Measurements from ENCODE around the gene RTP5.
"Not testable (repeated sequence)": the region's sequence is repeated elsewhere in the genome, so short reads cannot be mapped to it uniquely, and the experiment has no call there.

Gene RTP5

DNA sequence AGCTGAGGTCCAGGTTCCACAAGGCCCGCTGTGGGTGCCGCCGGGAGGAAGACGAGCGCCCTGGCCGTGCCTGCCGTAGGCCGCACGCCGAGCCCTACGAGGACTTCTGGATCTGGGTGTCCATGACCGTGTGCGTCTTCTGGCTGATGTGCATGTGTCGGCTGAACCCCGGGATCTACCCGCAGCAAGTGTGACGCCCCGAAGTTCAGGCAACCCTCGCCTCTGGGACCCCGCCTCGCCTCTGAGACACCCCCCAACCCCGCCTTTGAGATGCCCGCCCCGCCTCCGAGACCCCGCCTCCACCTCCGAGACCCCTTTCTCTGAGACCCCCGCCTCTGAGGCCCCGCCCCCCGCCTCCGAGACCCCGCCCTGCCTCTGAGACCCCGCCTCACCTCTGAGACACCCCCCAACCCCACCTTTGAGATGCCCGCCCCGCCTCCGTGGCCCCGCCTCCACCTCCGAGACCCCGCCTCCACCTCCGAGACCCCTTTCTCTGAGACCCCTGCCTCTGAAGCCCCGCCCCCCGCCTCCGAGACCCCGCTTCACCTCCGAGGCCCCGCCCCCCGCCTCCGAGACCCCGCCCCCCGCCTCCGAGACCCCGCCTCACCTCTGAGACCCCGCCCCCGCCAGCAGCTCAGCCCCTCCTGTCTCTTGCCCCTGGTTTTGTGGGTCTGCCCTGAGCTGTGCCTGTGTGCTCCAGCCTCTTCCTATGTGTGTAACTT is 3.7 kb downstream of the RTP5 start:
- no peaks in the 10 kb centered on the region for H3K4me1 ChIP-seq (ENCODE audit: control insufficient read depth, insufficient read depth, low read length)
- H3K36me3 ChIP-seq (ENCODE audit: control insufficient read depth, insufficient read depth, low read length) = no peaks in the 10 kb centered on the region
- H3K27me3 ChIP-seq (ENCODE audit: control insufficient read depth, insufficient read depth, low read length) = no peaks in the 10 kb centered on the region
- no peak overlapping the region for H3K9ac ChIP-seq (ENCODE audit: low read length)
- H3K27ac ChIP-seq (ENCODE audit: low read depth, low read length) = no peak overlapping the region
- H3K4me3 ChIP-seq (ENCODE audit: low read length) = no peak overlapping the region

DNA sequence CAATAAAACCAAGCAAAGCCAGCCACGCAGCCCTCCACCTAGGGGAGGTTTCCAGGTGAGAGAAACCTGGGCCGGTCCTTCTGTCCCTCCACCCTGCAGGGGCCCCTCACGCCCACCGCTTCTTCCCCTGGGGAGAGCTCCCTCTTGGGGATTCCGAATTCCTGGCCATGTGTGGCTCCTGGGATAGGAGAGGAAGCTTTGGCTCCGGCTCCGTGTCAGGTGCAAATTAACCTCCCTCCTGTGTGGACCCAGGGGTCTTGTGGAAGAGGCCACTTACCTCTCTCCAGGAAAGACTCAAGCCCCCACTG is 4.2 kb downstream of the RTP5 start:
- H3K27ac ChIP-seq (ENCODE audit: low read depth, low read length) = no peak overlapping the region
- no peaks in the 10 kb centered on the region for H3K27me3 ChIP-seq (ENCODE audit: control insufficient read depth, insufficient read depth, low read length)
- H3K9ac ChIP-seq (ENCODE audit: low read length) = no peak overlapping the region
- H3K36me3 ChIP-seq (ENCODE audit: control insufficient read depth, insufficient read depth, low read length) = no peaks in the 10 kb centered on the region
- no peak overlapping the region for H3K4me3 ChIP-seq (ENCODE audit: low read length)
- H3K4me1 ChIP-seq (ENCODE audit: control insufficient read depth, insufficient read depth, low read length) = no peaks in the 10 kb centered on the region

DNA sequence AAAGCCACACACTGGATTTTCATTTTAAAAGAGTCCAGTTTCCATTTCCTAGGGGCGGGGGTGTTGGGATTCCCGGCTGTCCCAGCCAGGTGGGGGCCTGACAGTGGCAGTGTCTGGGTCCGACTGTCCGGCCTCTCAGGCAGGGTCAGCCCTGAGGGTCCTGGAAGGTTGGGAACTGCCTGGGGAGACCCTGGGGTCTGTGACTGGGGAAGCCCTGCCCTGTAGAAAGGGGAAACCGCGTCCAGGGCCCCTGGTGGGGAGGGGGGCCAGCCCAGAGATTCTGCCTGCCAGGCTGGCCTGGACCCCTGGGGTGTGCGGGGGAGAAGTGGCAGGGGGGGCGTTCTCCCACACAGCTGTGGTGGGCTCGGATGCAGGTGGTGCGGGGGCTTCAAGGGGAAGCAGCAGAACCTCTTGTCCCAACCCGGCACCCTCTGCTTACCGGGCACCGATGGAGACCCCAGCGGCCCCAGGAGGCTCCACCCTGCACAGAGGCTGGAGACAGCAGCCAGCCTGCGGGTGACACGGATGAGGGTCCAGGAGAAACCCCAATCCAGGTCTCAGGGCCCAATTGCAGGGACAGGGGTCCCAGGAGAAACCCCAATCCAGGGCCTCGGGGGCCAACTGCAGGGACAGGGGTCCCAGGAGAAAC is 4.9 kb downstream of the RTP5 start:
- H3K4me3 ChIP-seq (ENCODE audit: low read length) = no peak overlapping the region
- no peaks in the 10 kb centered on the region for H3K36me3 ChIP-seq (ENCODE audit: control insufficient read depth, insufficient read depth, low read length)
- H3K4me1 ChIP-seq (ENCODE audit: control insufficient read depth, insufficient read depth, low read length) = no peaks in the 10 kb centered on the region
- no peaks in the 10 kb centered on the region for H3K27me3 ChIP-seq (ENCODE audit: control insufficient read depth, insufficient read depth, low read length)
- no peak overlapping the region for H3K27ac ChIP-seq (ENCODE audit: low read depth, low read length)
- H3K9ac ChIP-seq (ENCODE audit: low read length) = no peak overlapping the region

DNA sequence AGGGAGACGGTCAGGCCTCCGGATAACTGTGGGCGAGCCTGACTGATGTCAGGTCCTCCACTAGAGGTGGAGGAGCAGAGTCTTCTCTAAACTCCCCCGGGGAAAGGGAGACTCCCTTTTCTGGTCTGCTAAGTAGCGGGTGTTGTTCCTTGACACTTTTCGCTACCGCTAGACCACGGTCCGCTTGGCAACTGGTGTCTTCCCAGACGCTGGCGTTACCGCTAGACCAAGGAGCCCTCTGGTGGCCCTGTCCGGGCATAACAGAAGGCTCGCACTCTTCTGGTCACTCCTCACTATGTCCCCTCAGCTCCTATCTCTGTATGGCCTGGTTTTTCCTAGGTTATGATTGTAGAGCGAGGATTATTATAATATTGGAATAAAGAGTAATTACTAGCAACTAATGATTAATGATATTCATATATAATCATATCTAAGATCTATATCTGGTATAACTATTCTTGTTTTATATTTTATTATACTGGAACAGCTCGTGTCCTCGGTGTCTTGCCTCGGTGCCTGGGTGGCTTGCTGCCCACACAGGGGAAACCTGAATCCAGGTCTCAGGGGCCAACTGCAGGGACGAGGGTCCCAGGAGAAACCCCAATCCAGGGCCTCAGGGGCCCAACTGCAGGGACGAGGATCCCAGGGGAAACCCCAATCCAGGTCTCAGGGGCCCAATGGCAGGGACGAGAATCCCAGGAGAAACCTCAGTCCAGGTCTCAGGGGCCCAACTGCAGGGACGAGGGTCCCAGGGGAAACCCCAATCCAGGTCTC is 6.4 kb downstream of the RTP5 start:
- not testable (repeated sequence) for H3K27ac ChIP-seq (ENCODE audit: low read depth, low read length); H3K9ac ChIP-seq (ENCODE audit: low read length); H3K4me1 ChIP-seq (ENCODE audit: control insufficient read depth, insufficient read depth, low read length); H3K4me3 ChIP-seq (ENCODE audit: low read length); H3K36me3 ChIP-seq (ENCODE audit: control insufficient read depth, insufficient read depth, low read length); H3K27me3 ChIP-seq (ENCODE audit: control insufficient read depth, insufficient read depth, low read length)

DNA sequence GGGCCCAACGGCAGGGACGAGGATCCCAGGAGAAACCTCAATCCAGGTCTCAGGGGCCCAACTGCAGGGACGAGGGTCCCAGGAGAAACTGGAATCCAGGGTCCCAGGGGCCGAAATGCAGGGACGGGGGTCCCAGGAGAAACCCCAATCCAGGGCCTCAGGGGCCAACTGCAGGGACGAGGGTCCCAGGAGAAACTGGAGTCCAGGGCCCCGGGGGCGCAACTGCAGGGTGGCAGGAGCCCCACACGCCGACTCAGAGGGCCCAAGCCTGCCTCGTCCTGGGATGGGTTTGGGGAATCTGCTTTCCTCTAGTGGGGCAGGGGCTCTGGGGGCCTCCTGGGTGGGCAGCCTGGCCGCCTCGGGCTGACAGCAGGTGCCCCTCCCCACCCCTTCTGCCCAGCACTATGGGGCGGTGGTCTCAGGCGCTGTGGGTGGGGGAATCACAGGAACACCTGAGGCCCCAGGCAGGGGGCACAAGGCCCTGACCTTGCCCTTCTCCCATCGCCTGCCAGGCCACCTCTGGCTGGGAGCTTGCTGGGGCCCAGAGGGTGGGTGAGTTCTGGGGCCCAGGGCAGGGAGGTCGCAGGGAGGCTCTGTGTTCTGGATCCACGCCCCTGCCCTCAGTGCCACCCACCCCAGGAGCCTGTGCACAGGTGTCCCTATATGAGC is 7.1 kb downstream of the RTP5 start:
- no peaks in the 10 kb centered on the region for H3K27me3 ChIP-seq (ENCODE audit: control insufficient read depth, insufficient read depth, low read length)
- H3K4me1 ChIP-seq (ENCODE audit: control insufficient read depth, insufficient read depth, low read length) = no peaks in the 10 kb centered on the region
- no peak overlapping the region for H3K27ac ChIP-seq (ENCODE audit: low read depth, low read length)
- no peak overlapping the region for H3K9ac ChIP-seq (ENCODE audit: low read length)
- no peaks in the 10 kb centered on the region for H3K36me3 ChIP-seq (ENCODE audit: control insufficient read depth, insufficient read depth, low read length)
- no peak overlapping the region for H3K4me3 ChIP-seq (ENCODE audit: low read length)

DNA sequence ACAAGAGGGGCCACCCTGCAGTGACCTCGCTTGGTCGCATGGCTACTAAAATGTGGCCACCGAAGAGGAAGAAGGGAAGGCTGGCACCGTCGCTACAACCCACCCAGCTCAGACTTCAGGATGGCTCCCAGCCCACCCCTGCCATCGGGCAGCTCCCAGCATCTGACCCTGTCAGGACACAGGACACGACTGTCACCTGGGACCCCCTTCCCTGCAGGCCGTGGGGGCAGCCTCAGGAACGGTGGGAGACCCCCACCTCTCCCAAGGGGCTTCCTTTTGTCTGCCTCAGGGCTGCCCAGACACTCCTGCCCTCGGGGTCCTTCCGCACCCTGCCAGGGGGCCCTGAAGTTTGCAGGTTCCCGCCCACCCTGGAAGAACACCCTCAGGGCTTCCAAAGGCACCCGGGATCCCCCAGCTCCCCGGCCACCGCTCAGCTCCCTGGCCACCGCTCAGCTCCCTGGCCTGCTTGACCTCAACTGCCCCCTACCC is 7.7 kb downstream of the RTP5 start:
- Histone ChIP-seq H3K4me3 (ENCODE audit: low read length) (no peak overlapping the region), H3K9ac (ENCODE audit: low read length) (no peak overlapping the region), H3K27me3 (ENCODE audit: control insufficient read depth, insufficient read depth, low read length) (no peaks in the 10 kb centered on the region), H3K4me1 (ENCODE audit: control insufficient read depth, insufficient read depth, low read length) (peaks cover 5% of the 10 kb centered on the region), H3K36me3 (ENCODE audit: control insufficient read depth, insufficient read depth, low read length) (no peaks in the 10 kb centered on the region), H3K27ac (ENCODE audit: low read depth, low read length) (no peak overlapping the region)

DNA sequence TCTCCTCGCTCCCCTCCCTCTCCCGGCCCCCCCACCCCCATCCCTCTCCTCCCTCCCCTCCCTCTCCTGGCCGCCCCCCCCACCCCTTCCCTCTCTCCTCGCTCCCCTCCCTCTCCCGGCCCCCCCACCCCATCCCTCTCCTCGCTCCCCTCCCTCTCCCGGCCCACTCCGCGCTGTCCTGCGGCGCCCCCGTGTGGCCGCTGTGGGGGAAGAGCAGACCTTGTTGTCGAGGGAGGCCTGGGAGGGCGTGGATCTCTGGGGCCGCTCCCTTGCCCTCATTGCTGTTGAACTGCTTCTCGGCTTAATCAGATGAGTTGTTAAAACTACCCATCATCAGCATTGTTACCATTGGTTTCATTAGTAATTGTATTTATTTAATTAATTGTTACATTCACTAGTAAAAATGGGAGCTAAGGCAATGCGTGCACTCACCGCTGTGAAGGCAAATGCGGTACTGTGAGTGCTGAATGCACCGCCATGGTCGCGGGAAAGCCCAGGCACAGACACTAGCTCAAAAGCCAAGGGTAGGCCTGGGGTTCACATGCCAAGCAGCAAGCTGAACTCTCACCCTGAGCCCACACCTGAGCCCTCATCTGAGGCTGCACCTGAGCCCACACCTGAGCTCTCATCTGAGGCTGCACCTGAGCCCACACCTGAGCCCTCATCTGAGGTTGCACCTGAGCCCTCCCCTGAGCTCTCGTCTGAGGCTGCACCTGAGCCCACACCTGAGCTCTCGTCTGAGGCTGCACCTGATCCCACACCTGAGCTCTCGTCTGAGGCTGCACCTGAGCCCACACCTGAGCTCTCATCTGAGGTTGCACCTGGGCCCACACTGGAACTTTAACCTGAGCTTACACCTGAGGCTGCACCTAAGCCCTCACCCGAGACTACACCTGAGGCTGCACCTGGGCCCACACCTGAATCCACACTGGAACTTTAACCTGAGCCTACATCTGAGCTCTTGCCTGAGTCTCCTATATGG is 8.8 kb downstream of the RTP5 start:
- Histone ChIP-seq H3K27ac (ENCODE audit: low read depth, low read length) (no peak overlapping the region), H3K36me3 (ENCODE audit: control insufficient read depth, insufficient read depth, low read length) (no peaks in the 10 kb centered on the region), H3K4me1 (ENCODE audit: control insufficient read depth, insufficient read depth, low read length) (peaks cover 6% of the 10 kb centered on the region), H3K9ac (ENCODE audit: low read length) (no peak overlapping the region), H3K4me3 (ENCODE audit: low read length) (no peak overlapping the region), H3K27me3 (ENCODE audit: control insufficient read depth, insufficient read depth, low read length) (no peaks in the 10 kb centered on the region)

DNA sequence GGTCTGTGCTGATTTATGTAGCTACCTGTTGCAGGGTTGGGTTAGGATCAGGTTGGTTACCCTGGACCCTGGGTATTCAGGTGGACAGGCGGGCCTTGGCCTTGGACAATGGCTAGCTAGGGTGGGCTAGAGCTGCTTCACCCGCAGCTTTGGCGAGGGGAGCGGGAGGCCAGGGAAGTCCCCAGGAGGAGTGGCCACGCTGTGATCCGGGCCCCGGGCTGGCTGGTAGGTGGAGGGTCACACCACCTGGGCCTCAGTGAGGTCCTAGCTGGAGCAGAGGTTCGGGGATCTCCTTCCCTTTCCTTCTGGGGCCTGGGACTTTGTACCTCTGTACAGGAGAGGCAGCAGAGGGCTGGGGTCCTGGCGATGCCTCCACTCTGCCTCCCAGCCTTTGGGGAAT is 9.8 kb downstream of the RTP5 start:
- Histone ChIP-seq H3K4me3 (ENCODE audit: low read length) (no peak overlapping the region), H3K27me3 (ENCODE audit: control insufficient read depth, insufficient read depth, low read length) (no peaks in the 10 kb centered on the region), H3K27ac (ENCODE audit: low read depth, low read length) (no peak overlapping the region), H3K9ac (ENCODE audit: low read length) (no peak overlapping the region), H3K4me1 (ENCODE audit: control insufficient read depth, insufficient read depth, low read length) (peaks cover 6% of the 10 kb centered on the region), H3K36me3 (ENCODE audit: control insufficient read depth, insufficient read depth, low read length) (no peaks in the 10 kb centered on the region)

DNA sequence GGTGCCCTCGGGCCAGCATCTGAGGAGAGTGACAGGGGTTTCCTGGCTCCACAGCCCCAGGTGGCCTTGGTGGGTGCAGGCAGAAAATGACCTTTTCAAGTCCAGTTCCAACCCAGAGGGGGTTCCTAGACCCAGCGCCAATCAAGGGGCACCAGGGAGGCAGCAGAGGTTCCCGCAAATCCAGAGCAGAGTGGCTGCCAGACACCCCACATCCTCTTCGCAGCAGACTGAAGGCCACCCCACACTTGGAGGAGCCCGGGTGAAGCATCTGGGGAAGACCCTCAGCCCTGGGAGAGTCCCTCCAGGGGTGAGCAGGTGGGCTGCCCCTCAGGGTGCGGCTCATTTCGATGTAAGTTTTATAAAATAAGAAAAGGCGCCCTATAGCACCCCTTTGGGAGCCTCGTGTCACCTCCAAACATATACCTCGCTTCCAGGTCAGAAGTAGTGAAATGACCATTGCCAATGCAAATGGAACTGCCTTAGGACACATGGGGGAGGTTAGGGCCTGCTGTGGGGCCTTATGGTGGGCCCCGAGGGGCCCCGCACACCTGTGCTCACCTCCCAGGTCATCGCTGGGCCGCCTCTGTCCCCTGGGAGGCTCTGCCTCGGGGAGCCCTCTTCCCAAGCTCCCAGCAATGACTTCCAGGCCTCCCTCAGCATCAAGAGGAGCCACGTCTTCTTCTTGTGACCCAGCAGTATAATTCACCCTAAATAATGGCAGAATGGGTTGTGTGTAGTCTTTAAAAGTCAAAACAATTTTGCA is 11.0 kb downstream of the RTP5 start:
- H3K36me3 ChIP-seq (ENCODE audit: control insufficient read depth, insufficient read depth, low read length) = no peaks in the 10 kb centered on the region
- no peak overlapping the region for H3K9ac ChIP-seq (ENCODE audit: low read length)
- H3K4me3 ChIP-seq (ENCODE audit: low read length) = peak overlapping the region; percentile 81
- H3K4me1 ChIP-seq (ENCODE audit: control insufficient read depth, insufficient read depth, low read length) = peaks cover 6% of the 10 kb centered on the region
- no peaks in the 10 kb centered on the region for H3K27me3 ChIP-seq (ENCODE audit: control insufficient read depth, insufficient read depth, low read length)
- no peak overlapping the region for H3K27ac ChIP-seq (ENCODE audit: low read depth, low read length)

DNA sequence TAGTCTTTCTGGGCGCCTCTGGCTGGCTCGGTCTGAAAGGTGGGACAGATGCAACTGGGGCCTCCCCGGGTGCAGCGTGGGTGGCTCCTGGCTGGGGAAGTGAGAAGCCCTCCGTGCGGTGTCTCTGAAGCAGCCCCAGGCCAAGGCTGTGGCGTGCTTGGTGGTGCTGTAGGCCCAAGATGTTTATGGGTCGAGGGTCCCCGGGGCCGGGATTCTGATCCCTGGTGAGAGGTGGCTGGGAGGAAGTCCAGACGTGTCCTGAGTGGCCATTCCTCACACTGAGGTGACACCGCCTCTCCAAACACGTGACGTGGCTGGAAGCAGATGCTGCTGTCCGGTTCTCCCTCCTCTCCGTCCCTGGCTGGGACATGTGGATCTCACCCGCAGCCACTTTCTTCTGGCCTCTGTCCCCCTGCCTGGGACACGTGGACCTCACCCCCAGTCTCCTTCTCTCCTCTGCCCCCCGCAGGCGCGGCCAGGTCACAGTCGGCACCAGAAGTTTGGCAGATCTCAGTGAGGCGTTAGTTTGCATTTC is 12.6 kb downstream of the RTP5 start:
- Histone ChIP-seq H3K4me1 (ENCODE audit: control insufficient read depth, insufficient read depth, low read length) (peaks cover 6% of the 10 kb centered on the region), H3K36me3 (ENCODE audit: control insufficient read depth, insufficient read depth, low read length) (no peaks in the 10 kb centered on the region), H3K27ac (ENCODE audit: low read depth, low read length) (peak overlapping the region; percentile 15), H3K9ac (ENCODE audit: low read length) (peak overlapping the region; percentile 26), H3K4me3 (ENCODE audit: low read length) (peak overlapping the region; percentile 81), H3K27me3 (ENCODE audit: control insufficient read depth, insufficient read depth, low read length) (no peaks in the 10 kb centered on the region)

DNA sequence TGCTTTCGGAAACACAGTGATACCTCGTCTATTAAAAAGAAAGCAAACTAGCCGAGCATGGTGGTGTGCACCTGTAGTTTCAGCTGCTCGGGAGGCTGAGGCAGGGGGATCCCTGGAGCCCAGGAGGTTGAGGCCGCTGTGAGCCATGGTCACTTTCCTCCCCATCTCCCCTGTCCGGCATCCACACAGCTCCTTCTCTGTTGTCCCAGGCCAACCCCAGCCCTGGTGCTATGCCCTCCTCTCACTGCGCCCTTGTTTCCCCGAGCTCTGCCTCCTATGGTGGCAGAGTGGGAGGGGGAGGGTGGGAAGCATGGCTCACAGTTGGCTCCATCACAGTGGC is 15.4 kb downstream of the RTP5 start:
- Histone ChIP-seq H3K36me3 (ENCODE audit: control insufficient read depth, insufficient read depth, low read length) (no peaks in the 10 kb centered on the region), H3K27ac (ENCODE audit: low read depth, low read length) (no peak overlapping the region), H3K4me1 (ENCODE audit: control insufficient read depth, insufficient read depth, low read length) (peaks cover 6% of the 10 kb centered on the region), H3K9ac (ENCODE audit: low read length) (no peak overlapping the region), H3K4me3 (ENCODE audit: low read length) (no peak overlapping the region), H3K27me3 (ENCODE audit: control insufficient read depth, insufficient read depth, low read length) (no peaks in the 10 kb centered on the region)

Data from rectal smooth muscle tissue (tissue), 1 donor.